HG02938 (cell line): Measurements from ENCODE around the gene GALNTL6.

Experiments used
- ATAC-seq: cut with Tn5 transposase; IDR thresholded peaks from one replicate; pipeline ENCODE4 v1.9.1; 2021; ENCODE audit warnings: mild to moderate bottlenecking, moderate library complexity; ENCODE audit not compliant: unreplicated experiment

GALNTL6 gene

GRCh38 chr4:172650758-172651530, 837.7 kb downstream of the GALNTL6 start:
- ATAC-seq: no peak

GRCh38 chr4:172651961-172652360, 838.8 kb downstream of the GALNTL6 start:
- ATAC-seq: no peak

GRCh38 chr4:172652369-172652768, 839.2 kb downstream of the GALNTL6 start:
- ATAC-seq: no peak

- ATAC-seq: no peak
Measured at GRCh38 chr4:172653676-172654075, 840.5 kb downstream of the GALNTL6 start.

GRCh38 chr4:172654457-172654856, 841.3 kb downstream of the GALNTL6 start:
- ATAC-seq: no peak

GRCh38 chr4:172656055-172656454, 842.9 kb downstream of the GALNTL6 start:
- no peak for ATAC-seq

GRCh38 chr4:172657081-172657480, 843.9 kb downstream of the GALNTL6 start:
- ATAC-seq: no peak

- no peak for ATAC-seq
Measured at GRCh38 chr4:172660251-172660650, 847.0 kb downstream of the GALNTL6 start.

- no peak for ATAC-seq
Measured at GRCh38 chr4:172662113-172662512, 848.9 kb downstream of the GALNTL6 start.

- no peak for ATAC-seq
Measured at GRCh38 chr4:172666711-172667368, 853.6 kb downstream of the GALNTL6 start.

GRCh38 chr4:172674811-172675210, 861.6 kb downstream of the GALNTL6 start:
- no peak for ATAC-seq

- ATAC-seq: no peak
Measured at GRCh38 chr4:172675232-172675631, 862.0 kb downstream of the GALNTL6 start.

GRCh38 chr4:172680691-172681090, 867.5 kb downstream of the GALNTL6 start:
- no peak for ATAC-seq

GRCh38 chr4:172683021-172683420, 869.8 kb downstream of the GALNTL6 start:
- ATAC-seq: no peak

- no peak for ATAC-seq
Measured at GRCh38 chr4:172686021-172686420, 872.8 kb downstream of the GALNTL6 start.

GRCh38 chr4:172688534-172688933, 875.3 kb downstream of the GALNTL6 start:
- ATAC-seq: no peak

GRCh38 chr4:172691552-172691951, 878.3 kb downstream of the GALNTL6 start:
- no peak for ATAC-seq

- no peak for ATAC-seq
Measured at GRCh38 chr4:172692701-172693100, 879.5 kb downstream of the GALNTL6 start.

- no peak for ATAC-seq
Measured at GRCh38 chr4:172698256-172698655, 885.1 kb downstream of the GALNTL6 start.

GRCh38 chr4:172705565-172705964, 892.4 kb downstream of the GALNTL6 start:
- ATAC-seq: no peak

GRCh38 chr4:172706000-172706399, 892.8 kb downstream of the GALNTL6 start:
- no peak for ATAC-seq

GRCh38 chr4:172707622-172708021, 894.4 kb downstream of the GALNTL6 start:
- no peak for ATAC-seq
